ENCODE measurements around the gene FLNA.
"Not testable (repeated sequence)": the region's sequence is repeated elsewhere in the genome, so short reads cannot be mapped to it uniquely, and the experiment has no call there.

FLNA gene

GRCh38 chrX:154398668-154399526, 24.5 kb upstream of the FLNA start:
- DNase-seq = no peak

GRCh38 chrX:154397888-154398667, 23.6 kb upstream of the FLNA start, which contains the start of gene RPL10:
TSS of gene RPL10 (plus strand) at chrX:154398377. CDS start at chrX:154398520, 143 bp downstream.
- DNase-seq = peak; percentile 86

GRCh38 chrX:154396973-154397887, 22.8 kb upstream of the FLNA start:
- no peak for DNase-seq

GRCh38 chrX:154396363-154396762, 21.9 kb upstream of the FLNA start:
- not testable (repeated sequence) for DNase-seq

- DNase-seq = not testable (repeated sequence)
These were observed 15.6 kb upstream of the FLNA start for GRCh38 chrX:154389812-154390747.

GRCh38 chrX:154388649-154389048, 14.2 kb upstream of the FLNA start:
- DNase-seq = not testable (repeated sequence)

GRCh38 chrX:154388094-154388493, 13.7 kb upstream of the FLNA start:
- DNase-seq = not testable (repeated sequence)

- no peak for DNase-seq
These were observed 10.0 kb upstream of the FLNA start for GRCh38 chrX:154384284-154384892.

- DNase-seq = no peak
These were observed 9.2 kb upstream of the FLNA start for GRCh38 chrX:154383359-154384283.

- DNase-seq = no peak
These were observed 8.1 kb upstream of the FLNA start for GRCh38 chrX:154382483-154383069.

- DNase-seq = no peak
These were observed 6.8 kb upstream of the FLNA start for GRCh38 chrX:154381271-154381670.

GRCh38 chrX:154380787-154381186, 6.4 kb upstream of the FLNA start:
- no peak for DNase-seq

- no peak for DNase-seq
These were observed 5.7 kb upstream of the FLNA start for GRCh38 chrX:154380153-154380552.

GRCh38 chrX:154379569-154379951, 5.1 kb upstream of the FLNA start:
- DNase-seq = no peak

GRCh38 chrX:154378799-154379568, 4.5 kb upstream of the FLNA start, which contains the start of gene EMD:
TSS of gene EMD (plus strand) at chrX:154379295. CDS start at chrX:154379485, 190 bp downstream.
- DNase-seq = peak; percentile 96

- peak; percentile 35 for DNase-seq
These were observed 3.8 kb upstream of the FLNA start for GRCh38 chrX:154378059-154378798.

GRCh38 chrX:154376774-154377173, 2.3 kb upstream of the FLNA start:
- no peak for DNase-seq

GRCh38 chrX:154375156-154375504, 696 bp upstream of the FLNA start:
- no peak for DNase-seq

Measured in GF-D8 (cell line).